Endodermal cell (in vitro differentiated cells): Measurements from ENCODE around the gene STIM1. TPM values are rescaled to one million over a fixed set of nuclear protein-coding genes. Genes with fewer than 3 reads are reported as not detected.

Experiments used
- DNase-seq: peaks from one replicate; pipeline ENCODE4 v3.0.0-alpha.2; 2017
- H3K27ac ChIP-seq: 2 replicates; pipeline ENCODE4 v1.5.1; 2013; ENCODE audit warnings: mild to moderate bottlenecking, low read depth, low read length, moderate library complexity
- H3K27me3 ChIP-seq: 2 replicates; pipeline ENCODE4 v1.6.1; 2013; ENCODE audit warnings: mild to moderate bottlenecking, low read length, moderate library complexity; ENCODE audit not compliant: insufficient read depth, control insufficient read depth, poor library complexity, severe bottlenecking
- H3K36me3 ChIP-seq: 2 replicates; pipeline ENCODE4 v1.7.0; 2013; ENCODE audit warnings: mild to moderate bottlenecking, low read length, moderate library complexity; ENCODE audit not compliant: control insufficient read depth, insufficient read depth
- H3K4me1 ChIP-seq: one replicate; pipeline ENCODE4 v1.7.0; 2013; ENCODE audit warnings: low read length; ENCODE audit not compliant: control insufficient read depth, insufficient read depth
- H3K4me3 ChIP-seq: 2 replicates; pipeline ENCODE4 v1.5.1; 2013; ENCODE audit warnings: mild to moderate bottlenecking, low read length, moderate library complexity
- H3K9ac ChIP-seq: 2 replicates; pipeline ENCODE4 v1.6.1; 2013; ENCODE audit warnings: mild to moderate bottlenecking, low read length, moderate library complexity; ENCODE audit not compliant: poor library complexity, severe bottlenecking; ENCODE audit errors: extremely low read depth
- H3K9me3 ChIP-seq: 2 replicates; pipeline ENCODE4 v1.6.1; 2013; ENCODE audit warnings: mild to moderate bottlenecking, low read length, moderate library complexity; ENCODE audit not compliant: control insufficient read depth
- H3K27ac Mint-ChIP-seq: 2 replicates; pipeline ENCODE4 v1.8.0; 2020; ENCODE audit warnings: mixed read lengths
- H3K27me3 Mint-ChIP-seq: 2 replicates; pipeline ENCODE4 v1.8.0; 2021; ENCODE audit warnings: mild to moderate bottlenecking, mixed read lengths; ENCODE audit not compliant: insufficient read depth
- H3K36me3 Mint-ChIP-seq: 2 replicates; pipeline ENCODE4 v1.8.0; 2020; ENCODE audit warnings: low read depth, mixed read lengths
- H3K4me1 Mint-ChIP-seq: 2 replicates; pipeline ENCODE4 v1.8.0; 2020; ENCODE audit warnings: mixed read lengths
- H3K4me3 Mint-ChIP-seq: 2 replicates; pipeline ENCODE4 v1.8.0; 2020; ENCODE audit warnings: mild to moderate bottlenecking, moderate library complexity, mixed read lengths
- H3K9me3 Mint-ChIP-seq: 2 replicates; pipeline ENCODE4 v1.8.0; 2020; ENCODE audit warnings: mild to moderate bottlenecking, mixed read lengths
- WGBS, 2 experiments: methylation state at CpG; one replicate each; pipeline versions ENCODE4 v1.1.5 to v1.1.7; 2013; ENCODE audit warnings: missing lambda C conversion rate in 2 of 2, mixed read lengths in 1 of 2; ENCODE audit not compliant: insufficient coverage in 1 of 2, insufficient read length in 1 of 2; 5-methylcytosine and 5-hydroxymethylcytosine counted together
- total RNA-seq, 2 donors: library from RNA; stranded (reverse); fragmentation: NEBNext Ultra II Directional in 1 of 2; extraction: Animal tissue kit (Norgen Biotek cat#: 25700) in 1 of 2; gene quantifications; 2 replicates in 1 of 2; 3 replicates in 1 of 2; pipeline ENCODE4 v1.2.1, GENCODE V29; 2021
- TF ChIP-seq, protein P1 (sequence below): fragments of 200-600 bp; sonication (generic); conservative IDR thresholded peaks from 2 replicates; pipeline ENCODE4 v1.5.0; 2021; ENCODE audit warnings: antibody characterized with exemption, mild to moderate bottlenecking

Gene STIM1
- total RNA-seq, 2 donors from 2014 or later: 20.9 to 27.9 TPM

DNA sequence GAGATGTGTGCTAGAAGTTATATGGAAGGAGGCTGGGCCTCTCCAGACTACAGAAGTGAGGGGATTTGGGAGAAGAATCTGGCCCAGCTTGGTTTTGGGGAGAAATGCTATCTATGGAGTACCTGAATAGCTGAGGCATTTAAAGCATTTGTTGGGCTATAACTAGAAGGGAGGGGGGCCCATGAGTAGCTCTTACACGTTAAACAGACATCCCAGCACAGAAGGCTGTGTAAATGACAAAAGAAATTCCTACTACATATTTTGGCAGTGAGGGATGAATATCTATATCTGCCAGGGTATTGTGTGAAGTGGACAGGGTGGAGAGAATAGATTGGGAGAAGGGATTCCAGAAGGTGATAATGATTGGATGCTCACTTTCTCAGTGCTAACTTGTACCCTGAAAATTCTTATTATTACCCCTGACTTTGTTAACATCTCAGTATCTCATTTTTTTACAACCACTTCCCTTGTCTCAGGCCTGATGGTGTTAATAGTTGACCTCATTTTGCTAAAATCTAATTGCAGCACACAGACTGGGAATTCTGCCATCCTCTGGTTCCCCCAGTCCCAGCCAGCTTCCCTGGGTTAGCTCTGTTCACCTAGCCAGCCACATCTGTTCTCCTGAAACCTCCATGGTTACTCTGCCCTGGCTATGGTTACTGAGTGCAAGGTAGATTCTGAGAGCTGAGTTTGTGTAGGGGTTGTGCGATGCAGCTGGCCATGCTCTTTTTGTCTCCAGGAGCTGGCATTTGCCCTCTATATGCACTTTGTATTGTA lies 210.3 kb downstream of the STIM1 start:
- Mint-ChIP-seq H3K36me3 (no peaks in the 10 kb centered on the region), H3K4me3 (no peak overlapping the region), H3K27ac (peak overlapping the region; percentile 20), H3K9me3 (no peaks in the 10 kb centered on the region), H3K4me1 (peaks cover 9% of the 10 kb centered on the region), H3K27me3 (no peaks in the 10 kb centered on the region)
- Histone ChIP-seq H3K4me3 (no peak overlapping the region), H3K27me3 (no peaks in the 10 kb centered on the region), H3K4me1 (no peaks in the 10 kb centered on the region), H3K9ac (no peak overlapping the region), H3K36me3 (no peaks in the 10 kb centered on the region), H3K9me3 (no peaks in the 10 kb centered on the region), H3K27ac (no peak overlapping the region)
- TF ChIP-seq, protein P1, sequence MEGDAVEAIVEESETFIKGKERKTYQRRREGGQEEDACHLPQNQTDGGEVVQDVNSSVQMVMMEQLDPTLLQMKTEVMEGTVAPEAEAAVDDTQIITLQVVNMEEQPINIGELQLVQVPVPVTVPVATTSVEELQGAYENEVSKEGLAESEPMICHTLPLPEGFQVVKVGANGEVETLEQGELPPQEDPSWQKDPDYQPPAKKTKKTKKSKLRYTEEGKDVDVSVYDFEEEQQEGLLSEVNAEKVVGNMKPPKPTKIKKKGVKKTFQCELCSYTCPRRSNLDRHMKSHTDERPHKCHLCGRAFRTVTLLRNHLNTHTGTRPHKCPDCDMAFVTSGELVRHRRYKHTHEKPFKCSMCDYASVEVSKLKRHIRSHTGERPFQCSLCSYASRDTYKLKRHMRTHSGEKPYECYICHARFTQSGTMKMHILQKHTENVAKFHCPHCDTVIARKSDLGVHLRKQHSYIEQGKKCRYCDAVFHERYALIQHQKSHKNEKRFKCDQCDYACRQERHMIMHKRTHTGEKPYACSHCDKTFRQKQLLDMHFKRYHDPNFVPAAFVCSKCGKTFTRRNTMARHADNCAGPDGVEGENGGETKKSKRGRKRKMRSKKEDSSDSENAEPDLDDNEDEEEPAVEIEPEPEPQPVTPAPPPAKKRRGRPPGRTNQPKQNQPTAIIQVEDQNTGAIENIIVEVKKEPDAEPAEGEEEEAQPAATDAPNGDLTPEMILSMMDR: no peak
- 97% methylated on average over 2 of the region's 2 CpGs; no CpG with 5 or more reads in 1 of the 2 experiments for WGBS, 2 experiments
- DNase-seq: peak; percentile 48

DNA sequence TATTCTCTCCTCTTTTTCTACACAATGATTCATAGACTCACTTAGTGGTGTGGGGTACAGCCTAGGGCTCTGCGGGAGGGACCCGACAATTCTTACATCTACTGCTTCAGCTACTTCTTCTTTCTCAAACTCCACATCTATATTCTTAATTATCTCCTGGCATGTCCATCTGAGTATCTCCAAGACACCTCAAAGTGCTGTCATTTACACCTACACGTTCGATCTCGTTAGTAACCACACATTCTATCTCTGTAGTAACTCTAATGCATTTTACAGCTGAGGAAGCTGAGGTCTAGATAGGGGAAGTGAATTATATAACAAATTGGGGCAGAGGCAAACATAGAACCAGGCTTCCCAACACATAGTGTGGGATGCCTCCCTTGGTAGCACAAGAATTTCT lies 211.4 kb downstream of the STIM1 start:
- peaks cover 12% of the 10 kb centered on the region for H3K4me1 Mint-ChIP-seq
- DNase-seq: peak; percentile 5
- no peaks in the 10 kb centered on the region for H3K27me3 Mint-ChIP-seq
- TF ChIP-seq, protein P1: no peak
- no peak overlapping the region for H3K27ac ChIP-seq
- H3K9me3 Mint-ChIP-seq: no peaks in the 10 kb centered on the region
- H3K27ac Mint-ChIP-seq: no peak overlapping the region
- H3K9me3 ChIP-seq: no peaks in the 10 kb centered on the region
- H3K4me3 Mint-ChIP-seq: no peak overlapping the region
- H3K4me3 ChIP-seq: no peak overlapping the region
- no peaks in the 10 kb centered on the region for H3K36me3 Mint-ChIP-seq
- no peaks in the 10 kb centered on the region for H3K27me3 ChIP-seq
- no peaks in the 10 kb centered on the region for H3K36me3 ChIP-seq
- H3K9ac ChIP-seq: no peak overlapping the region
- peaks cover 3% of the 10 kb centered on the region for H3K4me1 ChIP-seq
- WGBS, 2 experiments: 88 to 100% methylated on average over 2 to 5 of the region's 5 CpGs

DNA sequence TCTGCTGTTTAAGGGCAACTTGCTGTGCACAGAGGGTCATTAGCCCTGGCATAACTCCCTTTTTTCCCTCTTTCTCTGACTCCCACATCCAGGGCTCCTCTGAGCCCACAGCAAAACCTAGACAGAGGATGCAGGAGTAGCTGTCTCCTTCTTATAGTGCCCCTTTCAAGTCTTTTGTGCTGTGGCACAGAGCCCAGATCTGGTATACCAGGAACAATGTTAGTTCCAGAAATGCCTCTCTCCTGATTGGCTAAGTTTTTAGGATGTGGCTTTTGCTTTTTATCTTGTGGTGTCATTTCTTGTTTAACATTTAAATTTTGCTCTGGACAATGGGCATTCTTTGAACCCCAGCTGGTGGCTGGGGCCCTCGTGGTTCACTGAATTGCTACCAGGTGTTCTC lies 213.5 kb downstream of the STIM1 start:
- Histone ChIP-seq H3K27ac (no peak overlapping the region), H3K4me3 (no peak overlapping the region), H3K9me3 (no peaks in the 10 kb centered on the region), H3K9ac (no peak overlapping the region), H3K27me3 (no peaks in the 10 kb centered on the region), H3K4me1 (peaks cover 5% of the 10 kb centered on the region), H3K36me3 (no peaks in the 10 kb centered on the region)
- H3K27me3 Mint-ChIP-seq: no peaks in the 10 kb centered on the region
- no peak overlapping the region for H3K27ac Mint-ChIP-seq
- DNase-seq: peak; percentile 19
- TF ChIP-seq, protein P1: no peak
- peaks cover 26% of the 10 kb centered on the region for H3K4me1 Mint-ChIP-seq
- no peaks in the 10 kb centered on the region for H3K36me3 Mint-ChIP-seq
- WGBS, 2 experiments: 84 to 100% methylated on average over 1 of the region's 1 CpG
- H3K4me3 Mint-ChIP-seq: no peak overlapping the region
- H3K9me3 Mint-ChIP-seq: no peaks in the 10 kb centered on the region
